HG03457 (cell line): Measurements from ENCODE around the gene OR6Q1.

Experiments used
- ATAC-seq: cut with Tn5 transposase; IDR thresholded peaks from one replicate; pipeline ENCODE4 v1.9.1; 2021; ENCODE audit warnings: moderate number of reproducible peaks; ENCODE audit not compliant: unreplicated experiment

OR6Q1 gene

DNA sequence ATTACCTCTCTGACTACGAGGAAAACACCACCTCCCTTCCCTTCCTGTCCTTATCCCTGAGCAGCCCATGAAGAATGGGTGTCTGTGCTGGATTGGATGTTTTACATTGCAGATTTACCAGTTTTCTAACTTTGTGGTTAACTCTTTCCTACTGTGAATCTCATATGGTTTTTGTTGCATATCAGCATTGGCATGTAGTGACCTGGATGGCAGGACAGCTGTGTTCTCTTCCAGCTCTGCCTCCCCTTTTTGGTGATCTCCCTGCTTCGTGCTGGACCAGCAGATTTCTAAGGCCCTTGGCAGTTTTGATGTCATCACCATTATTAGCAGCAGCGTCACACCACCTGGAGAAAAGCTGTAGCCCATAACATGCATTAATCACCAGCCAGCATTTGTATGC is 26.7 kb downstream of the OR6Q1 start:
- ATAC-seq, result no peak

- ATAC-seq, result no peak
Measured at GRCh38 chr11:58058276-58059006, 27.7 kb downstream of the OR6Q1 start.

DNA sequence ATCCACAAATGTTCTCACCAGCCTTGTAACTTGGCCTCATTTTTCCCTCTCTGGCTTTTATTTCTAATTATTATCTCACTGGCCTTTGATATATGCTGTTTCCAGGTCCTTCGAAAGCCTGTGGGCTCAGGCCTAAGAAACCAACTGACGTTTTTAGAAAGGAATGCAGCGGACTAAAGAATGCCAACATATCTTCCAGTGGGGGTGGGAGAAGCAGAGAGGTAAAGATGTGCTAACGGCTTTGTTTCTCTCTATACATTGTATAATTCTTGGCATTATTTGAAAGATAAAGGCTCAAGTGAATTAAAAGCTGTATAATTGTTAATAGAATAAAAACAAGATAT is 28.2 kb downstream of the OR6Q1 start:
- no peak for ATAC-seq

- ATAC-seq, result no peak
Measured at GRCh38 chr11:58060535-58060934, 29.8 kb downstream of the OR6Q1 start.

GRCh38 chr11:58060939-58061672 is 30.4 kb downstream of the OR6Q1 start:
- no peak for ATAC-seq

DNA sequence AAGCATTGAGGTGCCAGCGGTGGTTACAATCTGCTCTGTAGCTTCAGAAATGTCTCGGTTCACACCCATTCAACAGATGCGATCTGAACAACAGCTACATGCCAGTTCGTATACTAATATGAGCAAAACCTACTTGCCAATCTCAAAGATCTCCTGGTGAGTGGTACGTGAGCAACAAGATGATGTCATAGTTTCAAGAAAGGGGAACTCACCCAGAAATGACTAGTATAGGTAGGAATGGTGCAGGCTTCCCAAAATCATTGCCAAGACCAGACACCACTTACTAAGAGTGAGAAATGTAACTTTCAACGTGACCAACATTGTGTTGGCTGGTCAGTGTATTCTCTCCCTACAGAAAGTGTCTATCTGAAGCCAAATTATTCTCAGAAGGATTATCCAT is 31.1 kb downstream of the OR6Q1 start:
- no peak for ATAC-seq

DNA sequence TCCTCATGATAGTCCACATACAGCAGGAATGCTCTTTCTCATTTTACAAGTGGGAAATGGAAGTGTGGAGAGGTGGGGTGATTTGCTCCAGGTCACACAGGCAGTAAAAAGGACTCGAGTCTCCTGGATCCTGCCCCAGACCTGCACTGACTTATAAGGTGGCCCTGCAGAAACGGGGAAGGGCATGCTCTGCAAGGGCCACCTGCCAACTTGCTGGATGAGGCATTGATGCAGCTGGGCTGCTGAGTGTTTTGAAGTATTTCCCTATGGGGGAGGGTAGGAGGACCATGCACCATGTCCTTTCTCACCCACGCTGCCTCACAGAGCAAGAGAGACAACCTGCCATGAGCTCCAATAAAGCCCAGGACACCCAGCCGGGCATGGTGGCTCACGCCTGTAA is 36.9 kb downstream of the OR6Q1 start:
- no peak for ATAC-seq

GRCh38 chr11:58068655-58069054 is 37.9 kb downstream of the OR6Q1 start:
- ATAC-seq, result no peak

DNA sequence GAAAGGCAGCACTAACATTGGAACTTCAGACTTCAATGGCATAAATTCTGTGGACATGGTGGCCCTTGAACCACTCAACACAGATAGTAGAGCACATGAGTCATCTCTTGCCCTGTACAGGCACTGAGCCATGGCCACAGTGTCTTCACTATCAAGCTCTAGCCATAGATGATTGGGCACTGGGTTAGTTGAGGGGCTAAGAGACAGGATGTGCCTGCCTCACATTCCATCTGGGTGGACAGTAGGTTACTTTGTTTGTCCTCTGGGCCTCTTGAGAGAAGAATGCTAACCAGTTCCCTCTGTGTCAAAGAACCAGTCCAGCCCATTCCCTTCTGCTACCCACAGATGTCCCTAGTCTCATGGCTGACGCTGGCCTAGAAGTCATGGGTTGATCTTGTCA is 39.8 kb downstream of the OR6Q1 start:
- no peak for ATAC-seq

GRCh38 chr11:58075781-58076180 is 45.0 kb downstream of the OR6Q1 start:
- ATAC-seq, result no peak
